GM19043 (cell line): ENCODE data around the gene LZTFL1.
"Not testable (repeated sequence)": the region's sequence is repeated elsewhere in the genome, so short reads cannot be mapped to it uniquely, and the experiment has no call there.

Experiments used
- ATAC-seq: cut with Tn5 transposase; IDR thresholded peaks from one replicate; pipeline ENCODE4 v1.9.1; 2021; ENCODE audit warnings: low read depth; ENCODE audit not compliant: unreplicated experiment

The LZTFL1 gene

DNA sequence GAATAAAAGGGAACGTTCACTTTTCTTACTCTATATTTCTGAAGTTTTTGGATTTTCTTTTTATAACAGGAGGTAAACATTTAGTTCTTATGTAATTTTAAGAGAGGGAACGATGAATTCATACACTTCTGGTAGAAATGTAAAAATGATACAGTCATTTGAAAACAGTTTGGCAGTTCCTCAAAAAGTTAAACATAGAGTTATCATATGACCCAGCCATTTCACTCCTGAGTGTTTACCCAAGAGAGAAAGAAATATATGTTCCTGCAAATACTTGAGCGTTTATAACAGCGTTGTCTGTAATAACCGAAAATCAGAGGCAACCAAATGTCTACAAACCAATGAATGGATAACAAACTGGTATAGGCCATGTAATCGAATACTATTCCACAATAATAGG, 23.6 kb upstream of the LZTFL1 start:
- no peak for ATAC-seq

DNA sequence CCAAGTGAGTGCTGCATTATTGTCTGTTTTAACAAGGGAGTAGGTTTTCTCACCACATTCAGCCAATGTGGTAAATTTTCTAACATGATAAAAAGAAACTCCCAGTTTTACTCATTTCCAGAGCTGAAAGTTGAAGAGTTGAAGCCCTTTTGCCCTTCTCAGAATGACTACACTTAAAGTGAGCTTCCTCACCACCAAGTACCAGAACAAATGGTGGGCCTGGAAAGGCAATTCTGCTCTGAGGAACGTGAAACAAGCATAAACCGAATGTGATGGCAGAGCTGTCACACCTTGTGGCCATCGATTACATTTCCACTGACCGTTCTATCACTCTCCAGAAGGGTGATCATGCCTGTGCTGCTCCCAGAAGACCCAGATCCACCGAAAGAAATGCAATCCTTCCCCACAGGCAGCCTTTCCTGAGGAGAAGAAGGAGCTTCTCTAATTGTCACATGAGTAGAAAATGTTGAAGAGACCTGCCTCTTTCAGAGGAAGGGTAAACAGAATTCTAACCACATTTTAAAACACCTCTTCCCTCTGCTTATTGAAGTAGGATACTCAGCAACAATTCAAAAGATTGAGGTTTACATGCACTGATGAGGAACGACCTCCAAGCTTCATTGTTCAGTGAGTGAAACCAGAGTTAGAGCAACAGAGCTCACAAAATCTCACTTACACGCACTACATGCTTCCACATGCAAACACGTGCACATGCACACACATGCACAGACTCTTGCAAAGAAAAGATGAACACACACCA, 23.0 kb upstream of the LZTFL1 start:
- peak; percentile 66 for ATAC-seq

DNA sequence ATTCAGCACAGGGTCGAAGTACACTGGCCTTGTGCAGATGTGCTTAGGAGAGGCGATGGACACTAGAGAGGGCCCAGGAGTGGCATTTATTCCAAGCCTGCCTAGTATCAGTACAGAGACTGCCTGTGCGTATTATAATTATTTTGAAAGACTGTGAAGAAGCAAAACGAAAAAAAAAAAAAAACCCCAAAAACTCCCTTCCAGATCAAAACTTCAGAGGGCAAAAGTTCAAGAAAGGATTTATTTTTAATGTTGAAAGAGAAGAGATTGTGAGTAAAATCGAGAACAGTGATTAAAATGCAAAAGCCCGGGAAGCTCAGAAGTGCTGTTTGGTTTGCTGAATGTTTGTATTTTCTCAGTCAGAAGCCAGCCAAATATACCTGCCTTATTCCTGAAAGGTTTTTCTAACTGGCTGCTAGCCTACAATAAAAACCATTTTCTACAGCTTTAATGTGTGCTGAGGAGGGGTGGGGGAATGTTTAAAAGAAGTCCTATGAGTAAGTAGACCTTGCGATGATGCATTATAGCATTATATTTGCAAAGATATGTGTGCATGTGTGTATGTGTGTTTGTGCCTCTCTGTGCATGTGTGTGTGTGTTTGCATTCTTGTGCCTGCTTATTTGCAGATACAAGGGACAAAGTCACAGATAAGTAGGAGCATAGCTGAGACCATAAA, 19.3 kb upstream of the LZTFL1 start:
- peak; percentile 44 for ATAC-seq

DNA sequence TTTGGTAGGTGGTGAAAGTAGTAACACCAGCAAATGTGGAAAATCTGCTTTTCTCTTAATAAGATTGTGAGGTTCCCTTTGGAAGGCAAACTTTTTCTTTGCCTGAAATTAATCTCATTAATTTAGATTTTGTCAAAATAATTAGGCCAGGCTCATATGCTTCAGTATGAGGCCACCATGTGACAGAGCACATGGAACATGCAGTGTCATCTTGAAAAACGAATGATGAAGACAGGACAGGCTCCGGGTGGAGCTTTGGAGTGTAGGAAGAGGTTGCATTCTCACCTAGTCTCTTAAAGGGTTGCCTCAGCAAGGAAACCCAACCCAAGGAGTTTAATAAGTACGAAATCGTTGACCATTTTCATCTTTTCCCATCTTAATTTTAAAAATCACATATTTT, 18.6 kb upstream of the LZTFL1 start:
- ATAC-seq, result no peak

DNA sequence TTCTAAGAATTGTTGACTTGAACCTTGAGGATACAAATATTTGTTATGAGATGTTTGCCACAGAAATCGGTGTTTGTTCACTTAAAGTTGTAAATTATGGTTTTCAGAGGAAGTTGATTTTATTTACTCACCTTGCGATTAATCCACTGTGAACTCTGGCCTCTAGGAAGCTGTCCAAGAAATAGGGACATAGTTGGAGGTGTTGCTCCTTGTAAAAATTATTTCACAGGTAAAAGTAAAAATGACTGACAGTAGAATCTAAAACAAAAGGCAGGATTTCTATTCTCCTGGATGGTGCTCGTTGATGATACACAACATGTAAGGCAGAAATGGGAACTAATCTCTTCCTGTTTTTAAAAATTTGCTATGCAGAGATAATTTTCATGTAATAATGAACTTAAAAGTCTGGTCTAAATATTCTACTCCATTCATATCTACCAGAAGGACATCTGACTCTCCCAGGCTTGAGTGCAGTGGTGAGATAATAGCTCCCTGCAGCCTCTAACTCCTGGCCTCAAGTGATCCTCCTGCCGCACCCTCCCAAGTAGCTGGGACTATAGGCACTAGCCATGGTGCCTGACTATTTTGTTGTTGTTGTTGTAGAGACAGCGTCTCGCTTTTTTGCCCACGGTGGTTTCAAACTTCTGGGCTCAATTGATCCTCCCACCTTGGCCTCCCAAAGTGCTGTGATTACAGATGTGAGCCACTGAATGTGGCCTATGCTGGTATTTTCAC, 17.1 kb upstream of the LZTFL1 start:
- no peak for ATAC-seq

DNA sequence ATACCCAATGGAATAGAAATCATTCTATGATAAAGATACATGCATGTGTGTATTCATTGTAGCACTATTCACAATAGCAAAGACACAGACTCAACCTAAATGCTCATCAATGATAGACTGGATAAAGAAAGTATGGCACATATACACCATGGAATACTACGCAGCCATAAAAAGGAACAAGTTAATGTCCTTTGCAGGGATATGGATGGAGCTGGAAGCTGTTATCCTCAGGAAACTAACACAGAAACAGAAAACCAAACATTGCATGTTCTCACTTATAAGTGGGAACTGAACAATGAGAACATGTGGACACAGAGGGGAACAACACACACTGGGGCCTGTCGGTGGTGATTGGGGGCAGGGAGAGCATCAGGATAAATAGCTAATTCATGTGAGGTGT, 15.1 kb upstream of the LZTFL1 start:
- not testable (repeated sequence) for ATAC-seq

DNA sequence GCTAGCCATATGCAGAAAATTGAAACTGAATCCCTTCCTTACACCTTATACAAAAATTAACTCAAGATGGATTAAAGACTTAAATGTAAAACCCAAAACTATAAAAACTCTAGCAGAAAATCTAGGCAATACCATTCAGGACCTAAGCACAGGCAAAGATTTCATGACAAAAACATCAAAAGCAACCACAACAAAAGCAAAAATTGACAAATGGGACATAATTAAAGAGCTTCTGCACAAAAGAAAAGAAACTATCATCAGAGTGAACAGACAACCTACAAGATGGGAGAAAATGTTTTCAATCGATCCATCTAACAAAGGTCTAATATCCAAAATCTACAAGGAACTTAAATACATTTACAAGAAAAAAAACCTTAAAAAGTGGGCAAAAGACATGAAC, 14.4 kb upstream of the LZTFL1 start:
- not testable (repeated sequence) for ATAC-seq

DNA sequence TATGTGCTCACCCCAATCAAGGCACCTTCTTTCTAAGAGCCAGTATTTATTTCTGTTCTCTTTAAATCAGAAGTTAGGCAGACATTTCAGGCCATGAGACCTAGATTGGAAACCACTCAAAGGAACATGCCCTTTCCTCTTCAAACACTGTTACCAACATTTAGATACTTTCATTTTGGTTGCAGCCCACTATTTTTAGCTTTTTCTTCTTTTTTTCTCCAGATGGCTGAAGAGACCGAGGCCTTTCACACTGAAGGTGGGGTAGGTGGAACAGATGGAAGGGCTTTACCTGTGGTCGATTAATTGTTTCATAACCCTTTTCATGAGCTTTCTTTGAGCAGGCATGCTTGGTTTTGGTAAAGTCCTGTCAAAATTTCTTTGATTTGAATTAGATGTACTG, 10.9 kb upstream of the LZTFL1 start:
- no peak for ATAC-seq

DNA sequence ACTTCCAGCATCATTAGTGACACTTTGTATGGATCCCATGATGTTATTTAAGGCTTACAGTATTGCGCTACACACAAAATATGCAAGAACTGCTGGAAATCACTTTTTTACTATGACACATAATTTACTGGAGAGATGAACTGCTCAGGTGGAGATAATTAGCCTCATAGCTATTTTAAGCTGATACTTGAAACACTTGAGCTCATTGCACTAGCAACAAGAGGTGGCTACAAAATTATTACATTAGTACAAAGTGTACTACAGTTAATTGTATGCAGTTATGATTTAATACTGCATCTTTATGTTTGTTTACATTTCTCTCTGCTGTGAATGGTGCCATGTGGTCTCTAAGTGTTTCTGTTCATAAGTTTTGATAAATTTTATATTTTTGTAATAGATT, 6.5 kb upstream of the LZTFL1 start:
- no peak for ATAC-seq

DNA sequence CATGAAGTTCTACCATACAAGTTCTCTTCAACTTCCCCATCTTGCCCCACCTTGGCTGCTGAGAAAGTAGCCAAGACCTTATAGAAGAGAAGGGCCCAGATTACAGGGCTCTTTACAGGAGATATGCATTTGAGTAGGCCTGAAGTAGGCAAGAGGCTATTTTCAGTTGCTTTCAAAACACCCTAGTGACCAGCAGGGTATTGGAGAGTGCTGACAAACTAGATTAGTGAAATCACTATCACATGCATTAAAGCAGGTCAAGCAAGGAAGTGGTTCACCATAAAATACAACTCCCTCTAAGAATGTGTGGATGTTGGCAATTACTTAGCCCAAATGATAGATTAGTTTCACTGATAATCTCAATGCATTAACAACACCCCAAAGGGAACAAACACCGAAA, 2.7 kb upstream of the LZTFL1 start:
- ATAC-seq, result no peak

DNA sequence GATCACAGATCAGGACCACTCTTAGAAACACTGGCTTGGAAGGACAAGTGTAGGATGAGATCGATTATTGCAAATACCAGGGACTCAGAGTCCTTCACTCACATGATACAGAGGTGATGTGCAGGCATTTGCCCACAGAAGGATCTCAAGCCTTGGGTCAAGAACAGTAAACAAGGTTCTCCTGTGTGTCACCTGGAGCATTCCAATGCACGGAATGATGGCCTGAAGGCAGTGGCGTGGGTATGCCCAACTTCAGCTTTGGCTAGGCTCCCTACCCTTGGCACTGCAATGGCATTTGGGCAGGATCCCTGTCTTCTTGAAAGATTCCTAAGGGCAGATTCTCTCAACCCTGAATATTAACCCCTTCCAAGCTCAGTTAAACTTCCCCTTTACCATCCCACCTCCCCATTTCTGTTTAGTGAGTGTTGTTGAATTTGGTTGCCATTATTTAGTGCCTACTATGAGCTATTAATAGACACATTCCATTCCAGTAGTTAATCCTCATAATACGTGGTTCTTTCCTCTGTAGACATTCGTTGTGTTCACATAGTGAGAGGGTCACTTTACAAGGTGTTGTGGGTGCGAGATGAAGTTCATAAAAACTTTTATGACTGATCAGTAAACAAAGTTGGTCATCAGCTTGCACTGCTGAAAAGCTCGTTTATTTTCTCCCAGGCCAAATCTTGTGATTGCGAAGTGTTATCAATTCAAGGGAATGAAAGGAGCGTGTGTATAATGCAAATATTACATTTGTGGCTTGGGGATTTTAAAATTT, 1.1 kb upstream of the LZTFL1 start:
- no peak for ATAC-seq

DNA sequence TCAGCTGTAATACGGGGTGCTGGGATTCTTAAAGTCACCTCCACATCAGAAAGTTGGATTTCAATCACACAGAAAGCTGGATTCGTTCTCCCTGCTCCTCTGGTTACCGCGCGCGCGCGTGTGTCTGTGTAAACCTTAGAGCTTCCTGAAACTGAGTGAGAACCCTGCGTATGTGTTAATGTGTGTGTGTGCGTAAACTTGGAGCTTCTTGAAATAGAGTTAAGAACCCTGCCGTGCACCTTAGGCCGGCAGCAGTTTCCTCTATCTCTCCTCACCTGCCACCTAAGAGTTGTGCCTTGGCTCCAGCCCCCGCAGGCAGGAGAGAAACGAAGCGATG, 531 bp downstream of the LZTFL1 start:
- no peak for ATAC-seq

DNA sequence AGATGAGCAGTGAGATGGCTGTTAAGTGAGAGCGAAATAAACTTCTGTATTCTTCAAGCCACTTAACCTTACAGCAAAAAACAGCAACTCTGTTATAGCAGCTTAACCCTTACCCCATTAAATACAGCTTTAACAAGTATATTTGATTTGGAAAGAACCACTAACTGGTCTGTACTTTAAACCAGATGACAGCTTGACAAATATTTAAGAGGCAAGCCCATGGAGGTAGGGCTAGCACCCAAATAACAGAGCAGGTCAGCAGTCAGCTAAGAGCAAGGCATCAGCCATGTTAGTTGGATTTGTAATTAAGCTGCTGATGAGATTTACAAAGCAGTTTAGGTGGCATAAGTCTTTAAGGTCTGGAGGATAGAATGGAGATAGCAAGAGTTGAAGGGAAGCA, 3.5 kb downstream of the LZTFL1 start:
- ATAC-seq, result no peak

DNA sequence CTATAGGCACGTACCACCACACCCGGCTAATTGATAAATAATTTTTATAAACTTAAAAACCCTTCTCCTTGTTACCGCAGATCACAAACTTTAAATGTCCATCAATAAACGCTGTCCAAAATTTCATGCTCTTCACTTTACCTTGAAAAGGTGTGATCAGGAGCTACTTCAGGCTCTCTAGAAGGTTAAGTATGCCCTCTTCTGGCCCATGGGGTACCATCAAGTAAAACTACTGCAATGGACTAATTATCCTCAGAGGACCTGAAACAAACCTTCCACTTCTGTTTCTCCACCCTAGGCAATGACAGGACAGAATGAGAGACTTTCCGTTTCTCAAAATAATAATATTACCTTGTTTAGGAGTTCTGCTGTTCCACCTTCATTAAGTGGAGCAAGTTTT, 9.2 kb downstream of the LZTFL1 start:
- ATAC-seq, result no peak

DNA sequence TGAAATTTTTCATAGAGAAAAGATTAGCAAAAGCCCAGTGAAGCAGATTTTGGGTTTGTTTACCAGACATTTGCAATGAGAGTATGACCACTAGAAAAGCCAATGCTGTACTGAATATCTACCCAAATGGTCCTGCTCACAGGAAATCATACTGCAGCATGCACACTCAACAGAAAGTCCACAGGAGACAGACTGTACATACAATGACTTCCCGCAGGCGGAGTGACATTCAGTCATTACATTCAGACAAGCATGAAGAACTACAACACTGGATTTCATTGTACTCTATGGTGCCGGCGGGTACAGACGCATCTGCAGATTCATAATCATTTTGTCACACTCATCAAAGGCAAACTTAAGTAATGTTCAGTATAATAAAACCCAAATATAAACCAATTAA, 11.8 kb downstream of the LZTFL1 start:
- no peak for ATAC-seq

DNA sequence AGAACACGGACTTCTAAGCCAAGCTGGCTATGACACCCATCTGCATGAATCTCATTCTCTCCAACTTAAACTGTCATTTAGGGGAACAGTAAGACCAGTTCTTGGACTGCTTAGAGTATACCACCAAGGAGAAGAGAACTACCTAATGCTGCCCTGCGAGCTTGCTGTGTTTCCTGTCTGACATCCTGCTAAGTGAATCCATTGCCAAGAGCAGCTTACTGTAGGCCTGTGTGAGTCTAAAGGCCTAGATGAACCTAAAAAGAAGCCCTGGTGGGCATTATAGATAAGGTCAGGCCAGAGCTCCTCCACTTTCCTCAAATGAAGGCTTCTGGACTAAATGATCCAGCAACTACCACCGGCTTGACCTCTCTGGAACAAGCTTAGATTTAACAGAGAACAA, 15.0 kb downstream of the LZTFL1 start:
- ATAC-seq, result no peak

DNA sequence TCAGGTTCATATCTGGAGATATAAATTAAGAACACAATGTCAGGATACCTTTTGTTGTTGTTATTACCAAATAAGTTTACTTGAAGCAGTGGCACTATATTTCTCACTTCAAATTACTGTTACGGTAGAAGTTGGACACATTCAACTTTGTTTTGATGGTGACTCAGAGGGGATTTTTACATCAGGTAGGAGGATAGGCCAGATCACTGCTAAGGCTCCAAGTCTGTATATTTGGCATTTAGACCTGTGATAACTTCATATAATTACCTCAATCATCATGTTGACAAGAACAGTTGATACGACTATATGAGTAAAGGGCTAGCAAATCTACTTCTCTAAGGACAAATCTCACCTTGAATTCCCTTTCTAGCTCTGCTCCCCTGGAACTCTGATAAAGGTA, 15.6 kb downstream of the LZTFL1 start:
- no peak for ATAC-seq

DNA sequence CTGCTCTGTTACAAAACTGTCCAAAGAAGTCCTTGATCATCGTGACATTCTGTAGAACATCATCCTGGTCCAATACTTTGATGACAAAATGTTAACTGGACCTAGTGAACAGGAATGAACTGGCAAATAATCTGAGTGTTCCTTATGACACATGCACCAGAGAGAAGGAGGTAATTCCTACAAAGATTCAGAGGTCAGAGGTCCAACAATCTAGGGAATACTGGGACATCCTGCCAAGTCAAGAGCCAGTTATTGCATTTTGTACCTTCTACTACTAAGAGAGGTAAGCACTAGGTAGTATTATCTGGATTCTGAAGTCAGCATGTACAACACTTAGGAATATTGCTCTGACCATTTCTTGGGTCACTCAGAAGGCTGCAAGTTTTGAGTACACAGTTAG, 20.8 kb downstream of the LZTFL1 start:
- no peak for ATAC-seq

DNA sequence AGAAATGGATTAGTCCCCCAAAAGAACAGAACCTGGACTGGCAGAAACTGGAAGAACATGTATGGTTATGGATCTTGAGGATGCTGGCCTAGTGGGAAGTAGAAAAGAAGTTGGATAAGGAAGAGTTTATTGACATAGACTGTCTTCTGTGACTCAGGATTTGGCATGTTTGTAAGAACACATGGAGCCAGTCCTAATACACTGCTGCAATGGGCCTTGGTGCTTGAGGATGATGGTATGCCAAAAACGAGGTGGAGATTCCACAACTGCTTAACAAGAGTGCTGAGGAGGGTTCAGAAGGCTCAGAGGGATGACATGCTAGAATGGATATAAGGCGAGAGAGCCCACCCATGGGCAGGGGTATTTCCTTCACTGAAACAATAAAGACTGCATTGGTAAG, 22.4 kb downstream of the LZTFL1 start:
- no peak for ATAC-seq

DNA sequence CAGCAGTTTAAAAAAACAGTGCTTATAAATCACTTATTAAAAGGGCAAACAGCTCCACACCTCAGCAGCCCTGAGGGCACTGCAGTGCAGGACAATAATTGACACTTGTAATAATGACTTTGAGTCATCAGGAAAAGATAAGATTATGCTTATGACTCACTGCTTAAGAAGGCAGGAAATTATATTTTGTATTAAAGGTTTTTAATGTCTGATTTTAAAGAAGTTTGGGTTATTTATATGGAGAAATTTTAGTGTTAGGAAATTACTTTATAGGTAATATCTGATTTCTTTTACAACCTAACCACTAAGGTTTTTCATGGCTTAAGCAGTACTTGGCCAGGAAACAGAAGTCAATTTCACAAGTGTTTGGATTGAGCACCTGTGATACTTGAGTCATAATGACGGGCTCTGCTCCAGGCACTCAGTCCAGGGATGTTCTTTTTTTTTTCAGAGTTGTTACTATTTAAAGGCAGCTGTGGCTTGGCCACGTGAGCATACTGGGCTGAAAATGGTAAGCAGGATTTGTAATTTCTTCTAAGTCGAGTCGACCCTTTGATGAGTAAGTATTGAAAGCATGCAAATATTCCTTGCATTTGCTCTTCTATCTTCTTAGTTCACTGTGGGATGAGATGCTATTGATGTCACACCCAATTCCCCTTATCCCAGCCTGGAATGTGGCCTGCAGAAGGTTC, 23.9 kb downstream of the LZTFL1 start:
- ATAC-seq, result no peak

DNA sequence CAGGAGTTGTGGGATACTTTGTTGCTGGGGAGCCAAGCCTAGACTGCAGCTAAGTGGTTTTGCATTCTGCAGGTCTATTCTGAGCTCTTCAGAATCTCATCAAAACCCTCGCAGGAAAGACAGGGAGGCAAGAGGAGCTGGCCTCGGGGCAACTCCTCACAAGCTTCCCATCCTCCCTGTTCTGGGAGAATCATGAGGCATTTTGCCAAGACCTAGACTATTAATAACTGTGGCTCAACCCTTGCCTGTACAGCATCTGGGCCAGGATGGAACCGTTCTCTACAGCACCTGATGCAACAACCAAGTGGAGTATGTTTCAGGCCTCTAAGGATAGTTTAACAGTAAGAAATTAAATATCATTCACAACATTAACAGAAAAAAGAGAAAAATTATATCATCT, 25.4 kb downstream of the LZTFL1 start:
- ATAC-seq, result no peak
